ENCODE data around the gene ILDR2.

Gene ILDR2

DNA sequence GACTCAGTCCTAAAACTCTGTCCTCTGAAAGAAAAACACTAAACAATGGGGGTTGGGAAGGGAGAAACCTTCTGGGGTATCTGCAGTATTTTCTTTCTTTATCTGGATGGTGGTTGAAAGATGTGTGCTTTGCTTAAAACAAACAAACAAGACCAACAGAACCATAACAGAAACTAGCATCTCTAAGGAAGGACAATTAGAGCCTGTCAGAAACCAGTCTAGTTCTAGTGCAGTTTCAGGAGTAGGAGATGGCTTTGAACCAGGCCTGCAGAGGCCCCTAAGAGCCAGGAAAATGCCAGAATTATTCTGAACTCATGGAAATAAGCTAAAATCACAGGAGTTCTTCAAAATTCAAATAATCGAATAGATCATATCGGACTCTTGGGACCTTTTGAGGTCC, 18.5 kb downstream of the ILDR2 start:
- TF ChIP-seq, protein P1, sequence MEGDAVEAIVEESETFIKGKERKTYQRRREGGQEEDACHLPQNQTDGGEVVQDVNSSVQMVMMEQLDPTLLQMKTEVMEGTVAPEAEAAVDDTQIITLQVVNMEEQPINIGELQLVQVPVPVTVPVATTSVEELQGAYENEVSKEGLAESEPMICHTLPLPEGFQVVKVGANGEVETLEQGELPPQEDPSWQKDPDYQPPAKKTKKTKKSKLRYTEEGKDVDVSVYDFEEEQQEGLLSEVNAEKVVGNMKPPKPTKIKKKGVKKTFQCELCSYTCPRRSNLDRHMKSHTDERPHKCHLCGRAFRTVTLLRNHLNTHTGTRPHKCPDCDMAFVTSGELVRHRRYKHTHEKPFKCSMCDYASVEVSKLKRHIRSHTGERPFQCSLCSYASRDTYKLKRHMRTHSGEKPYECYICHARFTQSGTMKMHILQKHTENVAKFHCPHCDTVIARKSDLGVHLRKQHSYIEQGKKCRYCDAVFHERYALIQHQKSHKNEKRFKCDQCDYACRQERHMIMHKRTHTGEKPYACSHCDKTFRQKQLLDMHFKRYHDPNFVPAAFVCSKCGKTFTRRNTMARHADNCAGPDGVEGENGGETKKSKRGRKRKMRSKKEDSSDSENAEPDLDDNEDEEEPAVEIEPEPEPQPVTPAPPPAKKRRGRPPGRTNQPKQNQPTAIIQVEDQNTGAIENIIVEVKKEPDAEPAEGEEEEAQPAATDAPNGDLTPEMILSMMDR (IDR thresholded peaks at IDR 0.05; ENCODE audit: poor library complexity, severe bottlenecking), result no peak
- Histone ChIP-seq H3K4me1 (ENCODE audit: insufficient read depth, poor library complexity, severe bottlenecking) (no peaks in the 10 kb centered on the region), H3K27ac (ENCODE audit: poor library complexity, severe bottlenecking) (no peak overlapping the region), H3K4me3 (ENCODE audit: severe bottlenecking) (no peak overlapping the region), H3K36me3 (ENCODE audit: low read depth) (no peaks in the 10 kb centered on the region), H3K27me3 (ENCODE audit: insufficient read depth, poor library complexity, severe bottlenecking) (peaks cover 6% of the 10 kb centered on the region), H3K9me3 (ENCODE audit: severe bottlenecking) (no peaks in the 10 kb centered on the region)
- ATAC-seq (ENCODE audit: low read depth) (no peak), DNase-seq (ENCODE audit: low spot score) (no peak)

DNA sequence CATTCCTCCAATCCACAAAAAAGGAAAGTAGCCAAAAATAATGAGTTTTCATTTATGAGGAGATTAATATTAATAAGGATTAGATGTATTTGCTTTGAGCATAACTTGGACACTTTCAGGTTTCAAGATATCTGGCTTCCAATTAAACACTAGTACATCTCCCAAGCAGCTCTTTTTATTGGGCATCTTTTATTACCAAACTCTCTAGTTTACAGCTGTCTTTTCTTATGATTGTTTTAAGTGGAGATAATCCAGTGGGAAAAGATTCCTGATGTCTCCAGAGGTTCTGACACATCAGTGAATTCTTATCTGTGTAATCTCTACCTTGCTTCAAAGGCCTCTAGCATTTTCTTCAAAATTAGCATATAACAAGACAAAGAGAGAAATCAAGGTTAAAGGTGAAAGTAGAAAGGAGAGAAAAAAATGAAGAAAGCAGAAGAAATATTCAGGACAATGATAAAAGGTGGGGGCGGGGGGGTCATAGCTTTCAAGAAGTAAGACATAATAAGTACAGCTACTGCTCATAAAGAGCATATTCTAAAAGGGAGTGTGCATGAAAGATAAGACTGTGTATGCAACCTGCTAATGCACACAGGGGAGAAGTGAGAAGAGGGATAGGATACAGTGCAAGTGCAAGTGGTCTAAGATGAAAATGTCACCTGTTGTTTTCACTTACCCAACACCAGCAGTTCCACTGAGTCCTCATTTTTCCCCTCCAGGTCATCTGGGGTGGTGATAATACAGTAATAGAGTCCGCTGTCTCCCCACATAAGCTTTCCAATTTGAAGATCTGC, 19.1 kb downstream of the ILDR2 start:
- Histone ChIP-seq H3K4me1 (ENCODE audit: insufficient read depth, poor library complexity, severe bottlenecking) (no peaks in the 10 kb centered on the region), H3K4me3 (ENCODE audit: severe bottlenecking) (no peak overlapping the region), H3K36me3 (ENCODE audit: low read depth) (no peaks in the 10 kb centered on the region), H3K9me3 (ENCODE audit: severe bottlenecking) (no peaks in the 10 kb centered on the region), H3K27me3 (ENCODE audit: insufficient read depth, poor library complexity, severe bottlenecking) (peaks cover 8% of the 10 kb centered on the region), H3K27ac (ENCODE audit: poor library complexity, severe bottlenecking) (no peak overlapping the region)
- DNase-seq (ENCODE audit: low spot score) (no peak), ATAC-seq (ENCODE audit: low read depth) (no peak)
- TF ChIP-seq, protein P1 (IDR thresholded peaks at IDR 0.05; ENCODE audit: poor library complexity, severe bottlenecking), result no peak

DNA sequence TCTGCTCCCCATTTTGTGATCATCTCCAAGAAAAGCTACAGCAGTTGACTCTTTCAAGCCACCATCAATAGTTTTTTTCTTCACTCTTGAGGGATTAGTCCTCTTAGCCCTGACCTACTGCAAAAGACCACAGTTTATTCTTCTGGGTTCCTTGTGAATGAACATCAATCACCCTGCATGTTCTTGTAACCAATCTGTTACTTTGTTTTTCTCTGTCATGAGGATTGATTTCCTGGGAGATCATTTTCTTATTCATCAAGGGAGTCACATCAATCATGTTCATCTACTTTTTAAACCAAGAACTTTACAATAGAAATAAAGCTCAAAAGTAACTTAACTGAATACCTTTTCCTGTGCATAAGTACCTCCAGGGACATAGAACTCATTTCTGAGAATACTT, 21.8 kb downstream of the ILDR2 start:
- H3K27ac ChIP-seq (ENCODE audit: poor library complexity, severe bottlenecking), result no peak overlapping the region
- H3K4me1 ChIP-seq (ENCODE audit: insufficient read depth, poor library complexity, severe bottlenecking), result no peaks in the 10 kb centered on the region
- peaks cover 12% of the 10 kb centered on the region for H3K27me3 ChIP-seq (ENCODE audit: insufficient read depth, poor library complexity, severe bottlenecking)
- H3K4me3 ChIP-seq (ENCODE audit: severe bottlenecking), result no peak overlapping the region
- ATAC-seq (ENCODE audit: low read depth) (no peak), DNase-seq (ENCODE audit: low spot score) (no peak)
- no peaks in the 10 kb centered on the region for H3K36me3 ChIP-seq (ENCODE audit: low read depth)
- no peaks in the 10 kb centered on the region for H3K9me3 ChIP-seq (ENCODE audit: severe bottlenecking)
- TF ChIP-seq, protein P1 (IDR thresholded peaks at IDR 0.05; ENCODE audit: poor library complexity, severe bottlenecking), result no peak

DNA sequence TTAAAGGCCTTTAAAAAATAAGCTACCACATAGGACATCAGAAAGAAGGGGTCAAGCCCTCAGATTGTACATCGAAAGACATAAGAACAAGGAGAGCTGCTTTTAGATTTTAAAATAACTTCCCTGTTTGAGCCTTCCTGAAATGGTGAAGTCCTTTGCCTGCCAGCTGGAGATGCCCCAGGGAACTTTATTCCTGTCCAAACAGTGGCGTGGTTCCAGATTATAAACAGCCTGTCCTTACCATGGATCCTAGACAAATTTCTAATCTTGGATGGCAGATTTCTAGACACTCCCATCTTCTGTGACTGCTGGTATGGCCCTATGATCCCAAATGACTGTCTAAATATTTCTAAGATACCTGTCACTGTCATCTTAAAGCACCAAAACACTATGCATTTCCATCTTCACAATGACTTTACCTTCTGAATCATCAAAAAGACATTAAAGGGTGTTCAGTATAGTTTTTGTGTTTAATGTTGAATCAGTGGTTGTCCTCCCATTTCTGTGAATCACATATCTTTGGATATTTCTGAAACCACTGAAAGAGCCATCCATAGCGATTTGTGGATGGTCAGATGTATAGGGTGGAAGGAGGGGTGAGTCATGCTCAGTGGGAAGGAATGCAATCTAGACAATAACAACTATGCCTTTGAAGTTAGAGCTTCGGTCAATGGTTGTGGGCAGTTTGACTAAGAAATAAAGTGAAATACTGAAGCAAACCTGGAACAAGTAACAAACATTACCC, 23.2 kb downstream of the ILDR2 start:
- DNase-seq (ENCODE audit: low spot score) (no peak), ATAC-seq (ENCODE audit: low read depth) (peak; percentile 90)
- Histone ChIP-seq H3K27ac (ENCODE audit: poor library complexity, severe bottlenecking) (no peak overlapping the region), H3K4me3 (ENCODE audit: severe bottlenecking) (no peak overlapping the region), H3K4me1 (ENCODE audit: insufficient read depth, poor library complexity, severe bottlenecking) (no peaks in the 10 kb centered on the region), H3K9me3 (ENCODE audit: severe bottlenecking) (no peaks in the 10 kb centered on the region), H3K36me3 (ENCODE audit: low read depth) (no peaks in the 10 kb centered on the region), H3K27me3 (ENCODE audit: insufficient read depth, poor library complexity, severe bottlenecking) (peaks cover 22% of the 10 kb centered on the region)
- TF ChIP-seq, protein P1 (IDR thresholded peaks at IDR 0.05; ENCODE audit: poor library complexity, severe bottlenecking), result no peak
